ENCODE measurements around the gene SACM1L.

GRCh38 chr3:45754461-45754860 is 65.3 kb downstream of the SACM1L start:
- TF ChIP-seq SIN3A (conservative IDR thresholded peaks at IDR 0.05 in 1 of 2, IDR thresholded peaks at IDR 0.05 in 1 of 2; ENCODE audit: low read depth in 1 of 2, low read length in 2 of 2), result no peak
- TF ChIP-seq JUN (IDR thresholded peaks at IDR 0.05; ENCODE audit: low read depth, low read length), result no peak
- TF ChIP-seq CTCF (IDR thresholded peaks at IDR 0.05; ENCODE audit: control extremely low read depth in 1 of 3, insufficient read depth in 1 of 3, low read depth in 1 of 3, low read length in 3 of 3), result no peak
- TF ChIP-seq YY1 (IDR thresholded peaks at IDR 0.05; ENCODE audit: low read depth, low read length), result no peak
- no peak for TF ChIP-seq POLR2AphosphoS5 (IDR thresholded peaks at IDR 0.05; ENCODE audit: low read depth, low read length)
- no peak for TF ChIP-seq ZNF274 (IDR thresholded peaks at IDR 0.05; ENCODE audit: borderline replicate concordance, extremely low read depth, low read length)
- TF ChIP-seq JUND (IDR thresholded peaks at IDR 0.05; ENCODE audit: low read length), result no peak
- no peak for TF ChIP-seq CTBP2 (IDR thresholded peaks at IDR 0.05; ENCODE audit: borderline replicate concordance, insufficient read depth, insufficient read length, low read length)
- TF ChIP-seq BRCA1 (IDR thresholded peaks at IDR 0.05; ENCODE audit: low read depth, low read length), result no peak

Measured in H1 (cell line).